NB4 (cell line): ENCODE results near the gene COPB2.

Experiments used
- DNase-seq: peaks from one replicate; pipeline ENCODE4 v3.0.0; 2010; ENCODE audit warnings: low read depth
- H3K4me3 ChIP-seq: one replicate; pipeline ENCODE4 v1.5.1; 2011; ENCODE audit warnings: mild to moderate bottlenecking, low read depth, low read length, moderate library complexity
- MAX ChIP-seq: IDR thresholded peaks from 2 replicates; pipeline ENCODE4 v1.6.1; 2011; ENCODE audit warnings: low read depth, low read length
- MYC ChIP-seq: IDR thresholded peaks from 2 replicates; pipeline ENCODE4 v1.6.1; 2011; ENCODE audit warnings: low read depth, low read length
- POLR2A ChIP-seq: IDR thresholded peaks from 2 replicates; pipeline ENCODE4 v1.6.1; 2011; ENCODE audit warnings: mild to moderate bottlenecking; ENCODE audit not compliant: insufficient read length; ENCODE audit errors: extremely low read depth
- TF ChIP-seq, protein P1 (sequence below): IDR thresholded peaks from one replicate; pipeline ENCODE4 v1.5.1; 2012; ENCODE audit warnings: low read depth, low read length

The COPB2 gene

GRCh38 chr3:139318826-139319225 lies 70.6 kb downstream of the COPB2 start:
- no peak for DNase-seq
- TF ChIP-seq POLR2A, result no peak
- TF ChIP-seq MYC, result no peak
- TF ChIP-seq, protein P1, sequence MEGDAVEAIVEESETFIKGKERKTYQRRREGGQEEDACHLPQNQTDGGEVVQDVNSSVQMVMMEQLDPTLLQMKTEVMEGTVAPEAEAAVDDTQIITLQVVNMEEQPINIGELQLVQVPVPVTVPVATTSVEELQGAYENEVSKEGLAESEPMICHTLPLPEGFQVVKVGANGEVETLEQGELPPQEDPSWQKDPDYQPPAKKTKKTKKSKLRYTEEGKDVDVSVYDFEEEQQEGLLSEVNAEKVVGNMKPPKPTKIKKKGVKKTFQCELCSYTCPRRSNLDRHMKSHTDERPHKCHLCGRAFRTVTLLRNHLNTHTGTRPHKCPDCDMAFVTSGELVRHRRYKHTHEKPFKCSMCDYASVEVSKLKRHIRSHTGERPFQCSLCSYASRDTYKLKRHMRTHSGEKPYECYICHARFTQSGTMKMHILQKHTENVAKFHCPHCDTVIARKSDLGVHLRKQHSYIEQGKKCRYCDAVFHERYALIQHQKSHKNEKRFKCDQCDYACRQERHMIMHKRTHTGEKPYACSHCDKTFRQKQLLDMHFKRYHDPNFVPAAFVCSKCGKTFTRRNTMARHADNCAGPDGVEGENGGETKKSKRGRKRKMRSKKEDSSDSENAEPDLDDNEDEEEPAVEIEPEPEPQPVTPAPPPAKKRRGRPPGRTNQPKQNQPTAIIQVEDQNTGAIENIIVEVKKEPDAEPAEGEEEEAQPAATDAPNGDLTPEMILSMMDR, result no peak
- no peak for TF ChIP-seq MAX
- no peak overlapping the region for H3K4me3 ChIP-seq

DNA sequence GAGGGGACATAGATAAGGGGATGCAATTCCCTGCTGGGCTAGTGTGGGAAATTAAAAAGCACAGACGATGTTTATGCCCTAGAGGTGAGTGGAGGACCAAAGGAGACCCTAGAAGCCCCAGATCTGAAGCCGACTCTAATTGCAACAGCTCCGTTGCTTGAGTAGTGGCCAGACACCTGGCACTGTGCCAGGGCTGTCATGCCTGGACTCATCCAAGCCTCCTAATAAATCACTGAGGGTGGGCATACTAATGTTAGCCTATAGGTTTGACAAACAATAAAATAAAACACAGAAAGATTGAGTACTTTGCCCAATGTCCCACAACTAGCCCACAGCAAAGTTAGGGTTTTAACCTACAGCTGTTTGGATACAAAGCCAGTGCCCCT lies 71.0 kb downstream of the COPB2 start:
- TF ChIP-seq MAX (no peak), POLR2A (no peak), MYC (no peak)
- TF ChIP-seq, protein P1, result no peak
- no peak for DNase-seq
- H3K4me3 ChIP-seq, result no peak overlapping the region

- TF ChIP-seq POLR2A, result no peak
- no peak for TF ChIP-seq MAX
- TF ChIP-seq, protein P1, result no peak
- TF ChIP-seq MYC, result no peak
- no peak overlapping the region for H3K4me3 ChIP-seq
- no peak for DNase-seq
Measured at GRCh38 chr3:139317660-139318430, 71.6 kb downstream of the COPB2 start.

- no peak overlapping the region for H3K4me3 ChIP-seq
- TF ChIP-seq, protein P1, result no peak
- no peak for TF ChIP-seq POLR2A
- TF ChIP-seq MYC, result no peak
- no peak for TF ChIP-seq MAX
- DNase-seq, result no peak
Measured at GRCh38 chr3:139317215-139317614, 72.2 kb downstream of the COPB2 start.

GRCh38 chr3:139313921-139314320 lies 75.5 kb downstream of the COPB2 start:
- DNase-seq, result no peak
- no peak for TF ChIP-seq MYC
- TF ChIP-seq, protein P1, result no peak
- TF ChIP-seq MAX, result no peak
- TF ChIP-seq POLR2A, result no peak
- H3K4me3 ChIP-seq, result no peak overlapping the region
